ENCODE measurements around the gene TTC36. TPM values are rescaled to one million over a fixed set of nuclear protein-coding genes. Genes with fewer than 3 reads are reported as not detected.

TTC36 gene
- total and polyA plus RNA-seq, 2 of the 13 experiments (the other 11 are each of a cell fraction or from before 2014, with no cell fraction given): 0.13 to 0.40 TPM

GRCh38 chr11:118537409-118537980 lies 10.2 kb downstream of the TTC36 start:
- H3K27ac ChIP-seq (ENCODE audit: extremely low read length, insufficient read depth, low read length): no peak overlapping the region
- H3K4me1 ChIP-seq (ENCODE audit: insufficient read depth, low read length): peaks cover 26% of the 10 kb centered on the region
- ATAC-seq (no peak), FAIRE-seq (no peak), DNase-seq (ENCODE audit: low spot score) (no peak)
- no peak overlapping the region for H3K4me2 ChIP-seq (ENCODE audit: low read depth, low read length)
- intact Hi-C loops (cut with micrococcal nuclease; ENCODE audit: unreplicated experiment) (loop anchor here (2.0 kb wide), 1 partner anchor 29 kb away; no protein-coding TSS in a partner anchor), in situ Hi-C loops (cut with HindIII; ENCODE audit: extremely low pct_ligation_motif_present, low pct_unique_long_range_greater_than_20kb) (no loop called here)
- WGBS (ENCODE audit: low lambda C conversion rate): 90% methylated on average over 6 of the region's 6 CpGs
- TF ChIP-seq SIN3B (IDR thresholded peaks at IDR 0.05; ENCODE audit: low read length): no peak
- TF ChIP-seq MZF1 (CRISPR knock-in tag; IDR thresholded peaks at IDR 0.05; ENCODE audit: borderline replicate concordance): no peak
- no peak for TF ChIP-seq LBX2 (CRISPR knock-in tag; IDR thresholded peaks at IDR 0.05; ENCODE audit: borderline replicate concordance)
- no peak for TF ChIP-seq KLF13 (CRISPR knock-in tag; IDR thresholded peaks at IDR 0.05)
- no peak for TF ChIP-seq ZNF451 (CRISPR knock-in tag; IDR thresholded peaks at IDR 0.05)
- TF ChIP-seq KMT2A (CRISPR knock-in tag; IDR thresholded peaks at IDR 0.05): no peak
- no peak for TF ChIP-seq ZSCAN22 (CRISPR knock-in tag; IDR thresholded peaks at IDR 0.05)
- no peak for TF ChIP-seq E2F1 (CRISPR knock-in tag; IDR thresholded peaks at IDR 0.05)
- TF ChIP-seq SMAD9 (CRISPR knock-in tag; IDR thresholded peaks at IDR 0.05): no peak
- no peak for TF ChIP-seq ZNF660 (CRISPR knock-in tag; IDR thresholded peaks at IDR 0.05; ENCODE audit: borderline replicate concordance, low read depth)
- TF ChIP-seq RFX5 (IDR thresholded peaks at IDR 0.05; ENCODE audit: low read depth, low read length): no peak
- no peak for TF ChIP-seq MLXIP (CRISPR knock-in tag; IDR thresholded peaks at IDR 0.05; ENCODE audit: borderline replicate concordance)
- no peak for TF ChIP-seq FOXK1 (CRISPR knock-in tag; IDR thresholded peaks at IDR 0.05; ENCODE audit: borderline replicate concordance, low read depth)
- TF ChIP-seq POLR2AphosphoS5 (IDR thresholded peaks at IDR 0.05; ENCODE audit: low read depth, low read length): no peak
- no peaks in the 10 kb centered on the region for H3K9me3 ChIP-seq (ENCODE audit: low read length)
- ChIA-PET CTCF (ENCODE audit: low intra/inter-chr PET ratio, low total read pairs) (no interaction called here), POLR2A (interaction anchor here (0.6 kb wide), 1 partner anchor 135 kb away, joined by 3 read pairs; no protein-coding TSS in a partner anchor)
- H4K20me1 ChIP-seq (ENCODE audit: insufficient read depth, low read length): no peaks in the 10 kb centered on the region
- H2AFZ ChIP-seq (ENCODE audit: low read length): no peak overlapping the region
- H3K79me2 ChIP-seq (ENCODE audit: insufficient read depth, low read length): no peaks in the 10 kb centered on the region
- BruUV-seq (replicated peaks): no TSS peak
- H3K36me3 ChIP-seq (replicated peaks in 1 of 2; ENCODE audit: control insufficient read depth in 1 of 2, insufficient read depth in 2 of 2, low read length in 2 of 2): no peaks in the 10 kb centered on the region
- no peak overlapping the region for H3K9ac ChIP-seq (ENCODE audit: insufficient read depth, low read depth, low read length)
- H3K27me3 ChIP-seq (ENCODE audit: control insufficient read depth in 1 of 2, insufficient read depth in 2 of 2, low read length in 2 of 2): no peaks in the 10 kb centered on the region
- no peak overlapping the region for H3K4me3 ChIP-seq (replicated peaks in 1 of 3; ENCODE audit: insufficient read depth in 1 of 3, low read depth in 2 of 3, low read length in 3 of 3)

Data from HepG2 (cell line).